ENCODE results near the gene GGN.

- TF ChIP-seq POLR2AphosphoS5 (IDR thresholded peaks at IDR 0.05; ENCODE audit: low read depth, low read length): no peak
- TF ChIP-seq RNF2 (conservative IDR thresholded peaks at IDR 0.05; ENCODE audit: low read depth): no peak
- TF ChIP-seq KAT7 (CRISPR knock-in tag; IDR thresholded peaks at IDR 0.05; ENCODE audit: borderline replicate concordance): no peak
These were observed 41.0 kb downstream of the GGN start for GRCh38 chr19:38346837-38347236.
